IMR-90 (cell line): ENCODE measurements around the gene PRDX5. TPM values are rescaled to one million over a fixed set of nuclear protein-coding genes. Genes with fewer than 3 reads are reported as not detected.

Source experiments
- ATAC-seq: fragments of 200-7000 bp; cut with Tn5 transposase; 2 replicates; pipeline ENCODE4 v1.9.1; 2020; ENCODE audit warnings: low read depth, mild to moderate bottlenecking, moderate library complexity
- BruUV-seq: library from RNA; stranded (reverse); fragments of 400-500 nt; replicated peaks from 2 replicates; lab custom pipeline; 2021; lab: Mats Ljungman, UMichigan
- CTCF ChIA-PET: fragments of 300-600 bp; formaldehyde crosslinking; extraction: SDS; loops from one replicate; lab custom pipeline; 2021; ENCODE audit warnings: antibody characterized with exemption; lab: Yijun Ruan, JAX
- POLR2A ChIA-PET: fragments of 300-600 bp; sonication (Branson Sonifier 250); formaldehyde crosslinking; loops from one replicate; lab custom pipeline; 2022; ENCODE audit warnings: antibody characterized with exemption; ENCODE audit not compliant: unreplicated experiment; lab: Charles Lee
- DNase-seq: peaks from one replicate; pipeline ENCODE4 v3.0.0; 2013
- H2AFZ ChIP-seq: replicated peaks from 2 replicates; pipeline ENCODE3; 2013; ENCODE audit warnings: low read length, mild to moderate bottlenecking; ENCODE audit not compliant: poor library complexity
- H2AK5ac ChIP-seq: 2 replicates; pipeline ENCODE4 v1.6.1; 2013; ENCODE audit warnings: low read depth, low read length, inconsistent platforms
- H2AK9ac ChIP-seq: replicated peaks from 2 replicates; pipeline ENCODE3; 2013; ENCODE audit warnings: mild to moderate bottlenecking, low read depth, low read length, moderate library complexity; ENCODE audit not compliant: poor library complexity
- H2BK120ac ChIP-seq: 2 replicates; pipeline ENCODE4 v1.6.1; 2013; ENCODE audit warnings: low read depth, low read length, inconsistent platforms
- H2BK15ac ChIP-seq: 3 replicates; pipeline ENCODE4 v1.6.1; 2013; ENCODE audit warnings: low read depth, low read length, inconsistent platforms
- H2BK20ac ChIP-seq: 2 replicates; pipeline ENCODE4 v1.6.1; 2013; ENCODE audit warnings: low read depth, mild to moderate bottlenecking, inconsistent platforms, low read length, moderate library complexity
- H2BK5ac ChIP-seq: 2 replicates; pipeline ENCODE4 v1.6.1; 2013; ENCODE audit warnings: mild to moderate bottlenecking, low read depth, low read length, inconsistent platforms; ENCODE audit not compliant: poor library complexity, severe bottlenecking
- H3K14ac ChIP-seq: replicated peaks from 2 replicates; pipeline ENCODE4 v1.6.1; 2013; ENCODE audit warnings: low read depth, low read length, inconsistent platforms
- H3K18ac ChIP-seq: 2 replicates; pipeline ENCODE4 v1.6.1; 2013; ENCODE audit warnings: low read depth, low read length, control low read depth
- H3K23ac ChIP-seq: 2 replicates; pipeline ENCODE4 v1.6.1; 2013; ENCODE audit warnings: low read depth, low read length, inconsistent platforms
- H3K27ac ChIP-seq: 2 replicates; pipeline ENCODE4 v1.5.1; 2013; ENCODE audit warnings: mild to moderate bottlenecking, control low read depth, low read length; ENCODE audit not compliant: insufficient read depth
- H3K27me3 ChIP-seq: 2 replicates; pipeline ENCODE4 v1.6.1; 2013; ENCODE audit warnings: low read length; ENCODE audit not compliant: control insufficient read depth, insufficient read depth
- H3K36me3 ChIP-seq: 2 replicates; pipeline ENCODE4 v1.6.1; 2013; ENCODE audit warnings: low read length, mixed read lengths; ENCODE audit not compliant: control insufficient read depth, insufficient read depth
- H3K4ac ChIP-seq: 2 replicates; pipeline ENCODE4 v1.6.1; 2013; ENCODE audit warnings: low read depth, low read length, inconsistent platforms
- H3K4me1 ChIP-seq: 2 replicates; pipeline ENCODE4 v1.6.1; 2013; ENCODE audit warnings: low read length, mixed read lengths; ENCODE audit not compliant: control insufficient read depth, insufficient read depth
- H3K4me2 ChIP-seq: 2 replicates; pipeline ENCODE4 v1.6.1; 2013; ENCODE audit warnings: low read depth, mild to moderate bottlenecking, control low read depth, low read length, moderate library complexity
- H3K4me3 ChIP-seq: 2 replicates; pipeline ENCODE4 v1.5.1; 2013; ENCODE audit warnings: low read depth, mild to moderate bottlenecking, control low read depth, low read length, moderate library complexity; ENCODE audit not compliant: insufficient read depth
- H3K56ac ChIP-seq: 2 replicates; pipeline ENCODE4 v1.6.1; 2013; ENCODE audit warnings: low read length, inconsistent platforms; ENCODE audit not compliant: insufficient read depth; ENCODE audit errors: extremely low read depth
- H3K79me1 ChIP-seq, 2 experiments: 2 replicates each; pipeline ENCODE4 v1.6.1; 2013; ENCODE audit warnings: low read length in 2 of 2, inconsistent platforms in 1 of 2, low read depth in 1 of 2
- H3K9ac ChIP-seq: 2 replicates; pipeline ENCODE4 v1.6.1; 2013; ENCODE audit warnings: low read depth, low read length, control low read depth
- H3K9me1 ChIP-seq: 2 replicates; pipeline ENCODE4 v1.6.1; 2013; ENCODE audit warnings: low read length, inconsistent platforms; ENCODE audit not compliant: insufficient read depth
- H3K9me3 ChIP-seq: 2 replicates; pipeline ENCODE4 v1.6.1; 2013; ENCODE audit warnings: low read length; ENCODE audit not compliant: control insufficient read depth, insufficient read depth
- H4K20me1 ChIP-seq: 2 replicates; pipeline ENCODE4 v1.6.1; 2013; ENCODE audit warnings: low read length, inconsistent platforms; ENCODE audit not compliant: insufficient read depth
- H4K5ac ChIP-seq: 2 replicates; pipeline ENCODE4 v1.6.1; 2013; ENCODE audit warnings: mild to moderate bottlenecking, low read depth, low read length, control low read depth
- H4K8ac ChIP-seq, 2 experiments: 2 replicates each; pipeline ENCODE4 v1.6.1; 2013; ENCODE audit warnings: low read depth in 2 of 2, low read length in 2 of 2, control low read depth in 1 of 2, inconsistent platforms in 1 of 2
- H4K91ac ChIP-seq: 2 replicates; pipeline ENCODE4 v1.6.1; 2013; ENCODE audit warnings: low read depth, low read length, inconsistent platforms; ENCODE audit not compliant: insufficient read depth
- BHLHE40 ChIP-seq: fragments of 150-350 bp; IDR thresholded peaks from 2 replicates; pipeline ENCODE4 v1.6.1; 2016; ENCODE audit warnings: mild to moderate bottlenecking, low read depth, low read length
- ELK1 ChIP-seq: fragments of 150-350 bp; IDR thresholded peaks from 2 replicates; pipeline ENCODE4 v1.6.1; 2016; ENCODE audit warnings: low read depth, mild to moderate bottlenecking, low read length, moderate library complexity, borderline replicate concordance
- FOS ChIP-seq: fragments of 150-350 bp; IDR thresholded peaks from 2 replicates; pipeline ENCODE4 v1.6.1; 2016; ENCODE audit warnings: low read depth, low read length
- MAZ ChIP-seq: IDR thresholded peaks from 2 replicates; pipeline ENCODE4 v1.6.1; 2012; ENCODE audit warnings: low read depth, mild to moderate bottlenecking, low read length, improper control_type of control experiment, moderate library complexity, borderline replicate concordance
- MXI1 ChIP-seq: IDR thresholded peaks from 2 replicates; pipeline ENCODE4 v1.6.1; 2012; ENCODE audit warnings: low read depth, mild to moderate bottlenecking, low read length, moderate library complexity, borderline replicate concordance
- NFE2L2 ChIP-seq: fragments of 150-350 bp; IDR thresholded peaks from 2 replicates; pipeline ENCODE4 v1.6.1; 2016; ENCODE audit warnings: low read depth, mild to moderate bottlenecking, low read length
- RAD21 ChIP-seq: IDR thresholded peaks from 2 replicates; pipeline ENCODE4 v1.6.1; 2012; ENCODE audit warnings: low read length, improper control_type of control experiment
- RFX5 ChIP-seq: IDR thresholded peaks from 2 replicates; pipeline ENCODE4 v1.8.0; 2012; ENCODE audit warnings: low read depth, mild to moderate bottlenecking, low read length, moderate library complexity
- SMC3 ChIP-seq: fragments of 150-350 bp; IDR thresholded peaks from 2 replicates; pipeline ENCODE4 v1.6.1; 2016; ENCODE audit warnings: low read depth, mild to moderate bottlenecking, antibody characterized with exemption, low read length, moderate library complexity
- WGBS, 2 experiments: methylation state at CpG; one replicate each; pipeline versions ENCODE4 v1.1.5 to v1.1.7; 2013; ENCODE audit warnings: missing lambda C conversion rate in 2 of 2; ENCODE audit not compliant: insufficient read length in 1 of 2; ENCODE audit errors: extremely low coverage in 2 of 2; 5-methylcytosine and 5-hydroxymethylcytosine counted together
- dilution Hi-C: fragments of 300-500 bp; cut with HindIII; formaldehyde crosslinking; loops from one replicate; pipeline ENCODE4 v1.14.3; 2018; ENCODE audit warnings: low sequenced_read_pairs; ENCODE audit not compliant: unreplicated experiment
- in situ Hi-C: fragments of 300-500 bp; cut with MboI; formaldehyde crosslinking; loops from 3 replicates; pipeline ENCODE4 v1.14.3; 2019; ENCODE audit warnings: low sequenced_read_pairs, inconsistent platforms, mixed read lengths
- intact Hi-C: fragments of 100-400 bp; cut with micrococcal nuclease; formaldehyde crosslinking; loops from 2 replicates; pipeline ENCODE4 v1.10.0; 2022
- polyA plus RNA-seq, 3 experiments: library from polyadenylated mRNA; depleted of rRNA; stranded (reverse); fragments of >200 nt; gene quantifications; 2 replicates each; pipeline ENCODE4 v1.2.3, GENCODE V29; 2012; ENCODE audit warnings: low replicate concordance in 1 of 3
- total RNA-seq: library from RNA; depleted of rRNA; stranded (reverse); fragments of >200 nt; gene quantifications from 2 replicates; pipeline ENCODE4 v1.2.3, GENCODE V29; 2012
- TF ChIP-seq, protein P1 (sequence below): conservative IDR thresholded peaks from 2 replicates; pipeline ENCODE4 v1.5.1; 2012; ENCODE audit warnings: mild to moderate bottlenecking, low read depth, low read length, improper control_type of control experiment

PRDX5 gene
- total and polyA plus RNA-seq, 2 of the 4 experiments (the other 2 are of a cell fraction), result 120 to 292 TPM

DNA sequence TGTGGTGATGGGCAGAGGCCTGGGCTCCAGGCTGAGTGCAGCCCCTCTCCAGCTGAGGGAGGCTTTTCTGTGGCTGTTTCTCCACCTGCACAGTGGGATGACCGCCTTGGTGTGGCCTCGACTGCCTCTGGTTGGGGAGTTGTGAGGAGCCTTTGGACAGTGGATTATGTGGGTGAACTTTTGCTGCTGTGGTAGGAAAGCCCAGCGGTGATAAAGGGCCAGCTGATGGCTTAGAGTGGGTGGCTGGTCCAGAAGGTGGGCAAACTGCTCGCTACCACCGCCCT is 13.9 kb upstream of the PRDX5 start:
- H3K4me2 ChIP-seq, result peak overlapping the region; percentile 54; the same call in 1 of the 2 replicates
- H2BK5ac ChIP-seq, result no peak overlapping the region
- ATAC-seq (no peak), DNase-seq (no peak)
- H3K27me3 ChIP-seq, result peaks cover 19% of the 10 kb centered on the region
- no peaks in the 10 kb centered on the region for H3K36me3 ChIP-seq
- peak overlapping the region; percentile 67; the same call in 1 of the 2 replicates for H2AK5ac ChIP-seq
- H4K5ac ChIP-seq, result no peak overlapping the region
- no peak overlapping the region for H3K27ac ChIP-seq
- in situ Hi-C loops, result loop anchor here (5.0 kb wide), 1 partner anchor 102 kb away; no protein-coding TSS in a partner anchor
- no TSS peak for BruUV-seq
- H2AFZ ChIP-seq, result peak overlapping the region; percentile 94
- peaks cover 11% of the 10 kb centered on the region for H4K20me1 ChIP-seq
- H4K91ac ChIP-seq, result no peak overlapping the region
- no peak for TF ChIP-seq SMC3
- no peak for TF ChIP-seq RAD21
- no peak for TF ChIP-seq MXI1
- TF ChIP-seq NFE2L2, result no peak
- no peak for TF ChIP-seq BHLHE40
- TF ChIP-seq FOS, result no peak
- no peak for TF ChIP-seq ELK1
- TF ChIP-seq, protein P1, sequence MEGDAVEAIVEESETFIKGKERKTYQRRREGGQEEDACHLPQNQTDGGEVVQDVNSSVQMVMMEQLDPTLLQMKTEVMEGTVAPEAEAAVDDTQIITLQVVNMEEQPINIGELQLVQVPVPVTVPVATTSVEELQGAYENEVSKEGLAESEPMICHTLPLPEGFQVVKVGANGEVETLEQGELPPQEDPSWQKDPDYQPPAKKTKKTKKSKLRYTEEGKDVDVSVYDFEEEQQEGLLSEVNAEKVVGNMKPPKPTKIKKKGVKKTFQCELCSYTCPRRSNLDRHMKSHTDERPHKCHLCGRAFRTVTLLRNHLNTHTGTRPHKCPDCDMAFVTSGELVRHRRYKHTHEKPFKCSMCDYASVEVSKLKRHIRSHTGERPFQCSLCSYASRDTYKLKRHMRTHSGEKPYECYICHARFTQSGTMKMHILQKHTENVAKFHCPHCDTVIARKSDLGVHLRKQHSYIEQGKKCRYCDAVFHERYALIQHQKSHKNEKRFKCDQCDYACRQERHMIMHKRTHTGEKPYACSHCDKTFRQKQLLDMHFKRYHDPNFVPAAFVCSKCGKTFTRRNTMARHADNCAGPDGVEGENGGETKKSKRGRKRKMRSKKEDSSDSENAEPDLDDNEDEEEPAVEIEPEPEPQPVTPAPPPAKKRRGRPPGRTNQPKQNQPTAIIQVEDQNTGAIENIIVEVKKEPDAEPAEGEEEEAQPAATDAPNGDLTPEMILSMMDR, result no peak
- TF ChIP-seq RFX5, result no peak
- TF ChIP-seq MAZ, result no peak
- ChIA-PET CTCF (interaction anchor here (0.9 to 1.8 kb wide), 4 partner anchors 27 to 100 kb away, joined by 4 to 13 read pairs (median 6); no protein-coding TSS in a partner anchor), POLR2A (no interaction called here)
- no peak overlapping the region for H3K4me3 ChIP-seq
- no peak overlapping the region for H2BK120ac ChIP-seq
- H3K14ac ChIP-seq, result no peak overlapping the region
- dilution Hi-C loops, result no loop called here
- H3K23ac ChIP-seq, result no peak overlapping the region; the same call in 1 of the 2 replicates
- no peaks in the 10 kb centered on the region for H3K9me3 ChIP-seq
- H3K4ac ChIP-seq, result peak overlapping the region; percentile 49; the same call in 1 of the 2 replicates
- H3K79me1 ChIP-seq, result peaks cover 14 to 20% of the 10 kb centered on the region in 2 experiments; a peak in 3 of 4 replicates
- WGBS, 2 experiments, result 20% methylated on average over 1 of the region's 5 CpGs; no CpG with 5 or more reads in 1 of the 2 experiments
- H3K9me1 ChIP-seq, result no peaks in the 10 kb centered on the region
- no peak overlapping the region for H3K9ac ChIP-seq
- H2AK9ac ChIP-seq, result peak overlapping the region; percentile 71
- no peak overlapping the region for H3K56ac ChIP-seq
- no peak overlapping the region for H3K18ac ChIP-seq
- no peak overlapping the region for H2BK15ac ChIP-seq
- no peak overlapping the region for H2BK20ac ChIP-seq
- intact Hi-C loops, result loop anchor here (1.0 to 10.0 kb wide), 3 partner anchors 27 to 299 kb away; partner anchors contain the start of gene DNAJC4
- peak overlapping the region in 1 of 2 experiments; percentile 26; a peak in 1 of 4 replicates for H4K8ac ChIP-seq
- H3K4me1 ChIP-seq, result peaks cover 12% of the 10 kb centered on the region
